B cell (primary cell): ENCODE data around the gene ZDHHC20.

Experiments
- CTCF ChIP-seq: fragments of 200-600 bp; IDR thresholded peaks from one replicate; pipeline ENCODE4 v1.8.0; 2022; ENCODE audit warnings: antibody characterized with exemption, mild to moderate bottlenecking
- EZH2 ChIP-seq: IDR thresholded peaks from 2 replicates; pipeline ENCODE4 v1.6.1; 2012; ENCODE audit warnings: borderline replicate concordance, low read depth, mild to moderate bottlenecking, moderate library complexity, low read length; ENCODE audit not compliant: insufficient read depth, poor library complexity, severe bottlenecking

GRCh38 chr13:21336609-21337349, 122.3 kb downstream of the ZDHHC20 start:
- TF ChIP-seq CTCF (no peak), EZH2 (no peak)
